Measurements from ENCODE around the gene C9orf43. TPM values are rescaled to one million over a fixed set of nuclear protein-coding genes. Genes with fewer than 3 reads are reported as not detected.

The C9orf43 gene
- total and polyA plus RNA-seq, 2 donors = 0.47 to 0.75 TPM

GRCh38 chr9:113467183-113467582 is 56.6 kb downstream of the C9orf43 start:
- over 99% methylated on average over 2 of the region's 2 CpGs for WGBS
- Histone ChIP-seq H3K4me1 (ENCODE audit: control insufficient read depth in 2 of 2, insufficient read depth in 2 of 2, low read length in 2 of 2) (peaks cover 0 to 18% of the 10 kb centered on the region in 2 donors), H3K9me3 (ENCODE audit: control insufficient read depth in 2 of 2, insufficient read depth in 1 of 2, low read length in 1 of 2) (no peaks in the 10 kb centered on the region), H3K36me3 (ENCODE audit: control insufficient read depth in 2 of 2, insufficient read depth in 2 of 2, low read length in 1 of 2) (no peaks in the 10 kb centered on the region), H3K27ac (ENCODE audit: low read depth in 1 of 2, low read length in 1 of 2) (no peak overlapping the region), H3K4me3 (ENCODE audit: low read length in 2 of 2) (no peak overlapping the region), H3K27me3 (ENCODE audit: control insufficient read depth in 2 of 2, insufficient read depth in 1 of 2, low read length in 1 of 2) (no peaks in the 10 kb centered on the region)
- DNase-seq (ENCODE audit: low read depth in 6 of 9, low spot score in 9 of 9) = no peak

- H3K4me3 ChIP-seq (ENCODE audit: low read length in 2 of 2) = no peak overlapping the region
- no peaks in the 10 kb centered on the region for H3K36me3 ChIP-seq (ENCODE audit: control insufficient read depth in 2 of 2, insufficient read depth in 2 of 2, low read length in 1 of 2)
- no peak overlapping the region for H3K27ac ChIP-seq (ENCODE audit: low read depth in 1 of 2, low read length in 1 of 2)
- H3K27me3 ChIP-seq (ENCODE audit: control insufficient read depth in 2 of 2, insufficient read depth in 1 of 2, low read length in 1 of 2) = no peaks in the 10 kb centered on the region
- WGBS = 87% methylated on average over 6 of the region's 6 CpGs
- peaks cover 0 to 12% of the 10 kb centered on the region in 2 donors for H3K4me1 ChIP-seq (ENCODE audit: control insufficient read depth in 2 of 2, insufficient read depth in 2 of 2, low read length in 2 of 2)
- DNase-seq (ENCODE audit: low read depth in 6 of 9, low spot score in 9 of 9) = no peak
- H3K9me3 ChIP-seq (ENCODE audit: control insufficient read depth in 2 of 2, insufficient read depth in 1 of 2, low read length in 1 of 2) = no peaks in the 10 kb centered on the region
Observed at GRCh38 chr9:113468716-113469448, 58.3 kb downstream of the C9orf43 start.

GRCh38 chr9:113471143-113471542 is 60.6 kb downstream of the C9orf43 start:
- H3K4me1 ChIP-seq (ENCODE audit: control insufficient read depth in 2 of 2, insufficient read depth in 2 of 2, low read length in 2 of 2) = no peaks in the 10 kb centered on the region
- no peak for DNase-seq (ENCODE audit: low read depth in 6 of 9, low spot score in 9 of 9)
- H3K27me3 ChIP-seq (ENCODE audit: control insufficient read depth in 2 of 2, insufficient read depth in 1 of 2, low read length in 1 of 2) = no peaks in the 10 kb centered on the region
- no peak overlapping the region for H3K4me3 ChIP-seq (ENCODE audit: low read length in 2 of 2)
- H3K27ac ChIP-seq (ENCODE audit: low read depth in 1 of 2, low read length in 1 of 2) = no peak overlapping the region
- WGBS = 93% methylated on average over 1 of the region's 1 CpG
- H3K36me3 ChIP-seq (ENCODE audit: control insufficient read depth in 2 of 2, insufficient read depth in 2 of 2, low read length in 1 of 2) = no peaks in the 10 kb centered on the region
- H3K9me3 ChIP-seq (ENCODE audit: control insufficient read depth in 2 of 2, insufficient read depth in 1 of 2, low read length in 1 of 2) = no peaks in the 10 kb centered on the region

DNA sequence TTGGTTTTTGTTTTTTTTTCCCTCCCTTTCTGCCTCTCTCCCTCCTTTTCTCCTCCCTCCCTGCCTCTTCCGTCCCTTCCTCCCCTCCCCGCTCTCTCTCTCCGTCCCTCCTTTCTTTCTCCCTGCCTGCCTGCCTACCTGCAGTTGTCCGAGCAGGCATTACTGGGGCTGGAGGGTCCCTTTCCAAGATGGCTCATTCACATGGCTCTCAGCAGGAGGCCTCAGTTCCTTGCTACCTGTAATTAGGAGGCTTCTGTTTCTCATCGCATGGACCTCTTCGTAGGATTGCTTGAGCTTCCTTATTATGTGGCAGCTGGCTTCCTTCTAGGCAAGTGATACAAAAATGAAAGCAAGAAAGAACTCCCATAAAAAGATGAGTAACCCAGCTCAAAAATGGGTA is 61.0 kb downstream of the C9orf43 start:
- H3K27ac ChIP-seq (ENCODE audit: low read depth in 1 of 2, low read length in 1 of 2) = no peak overlapping the region
- WGBS = 97% methylated on average over 6 of the region's 6 CpGs
- H3K4me3 ChIP-seq (ENCODE audit: low read length in 2 of 2) = no peak overlapping the region
- H3K9me3 ChIP-seq (ENCODE audit: control insufficient read depth in 2 of 2, insufficient read depth in 1 of 2, low read length in 1 of 2) = no peaks in the 10 kb centered on the region
- H3K4me1 ChIP-seq (ENCODE audit: control insufficient read depth in 2 of 2, insufficient read depth in 2 of 2, low read length in 2 of 2) = no peaks in the 10 kb centered on the region
- no peak for DNase-seq (ENCODE audit: low read depth in 6 of 9, low spot score in 9 of 9)
- peaks cover 0 to 3% of the 10 kb centered on the region in 2 donors for H3K36me3 ChIP-seq (ENCODE audit: control insufficient read depth in 2 of 2, insufficient read depth in 2 of 2, low read length in 1 of 2)
- no peaks in the 10 kb centered on the region for H3K27me3 ChIP-seq (ENCODE audit: control insufficient read depth in 2 of 2, insufficient read depth in 1 of 2, low read length in 1 of 2)

- H3K4me1 ChIP-seq (ENCODE audit: control insufficient read depth in 2 of 2, insufficient read depth in 2 of 2, low read length in 2 of 2) = no peaks in the 10 kb centered on the region
- 98% methylated on average over 5 of the region's 5 CpGs for WGBS
Observed at GRCh38 chr9:113472199-113472598, 61.7 kb downstream of the C9orf43 start.

GRCh38 chr9:113474360-113475028 is 63.9 kb downstream of the C9orf43 start:
- Histone ChIP-seq H3K27ac (ENCODE audit: low read depth in 1 of 2, low read length in 1 of 2) (no peak overlapping the region), H3K27me3 (ENCODE audit: control insufficient read depth in 2 of 2, insufficient read depth in 1 of 2, low read length in 1 of 2) (no peaks in the 10 kb centered on the region), H3K9me3 (ENCODE audit: control insufficient read depth in 2 of 2, insufficient read depth in 1 of 2, low read length in 1 of 2) (no peaks in the 10 kb centered on the region), H3K4me1 (ENCODE audit: control insufficient read depth in 2 of 2, insufficient read depth in 2 of 2, low read length in 2 of 2) (peaks cover 0 to 5% of the 10 kb centered on the region in 2 donors), H3K4me3 (ENCODE audit: low read length in 2 of 2) (no peak overlapping the region), H3K36me3 (ENCODE audit: control insufficient read depth in 2 of 2, insufficient read depth in 2 of 2, low read length in 1 of 2) (peaks cover 0 to 3% of the 10 kb centered on the region in 2 donors)
- DNase-seq (ENCODE audit: low read depth in 6 of 9, low spot score in 9 of 9) = no peak
- 91% methylated on average over 8 of the region's 8 CpGs for WGBS

More at GRCh38 chr9:113472199-113472598, 61.7 kb downstream of the C9orf43 start:
- H3K4me3 ChIP-seq (ENCODE audit: low read length in 2 of 2) = no peak overlapping the region
- no peak overlapping the region for H3K27ac ChIP-seq (ENCODE audit: low read depth in 1 of 2, low read length in 1 of 2)
- no peaks in the 10 kb centered on the region for H3K27me3 ChIP-seq (ENCODE audit: control insufficient read depth in 2 of 2, insufficient read depth in 1 of 2, low read length in 1 of 2)
- no peak for DNase-seq (ENCODE audit: low read depth in 6 of 9, low spot score in 9 of 9)
- no peaks in the 10 kb centered on the region for H3K9me3 ChIP-seq (ENCODE audit: control insufficient read depth in 2 of 2, insufficient read depth in 1 of 2, low read length in 1 of 2)
- H3K36me3 ChIP-seq (ENCODE audit: control insufficient read depth in 2 of 2, insufficient read depth in 2 of 2, low read length in 1 of 2) = peaks cover 0 to 3% of the 10 kb centered on the region in 2 donors

DNA sequence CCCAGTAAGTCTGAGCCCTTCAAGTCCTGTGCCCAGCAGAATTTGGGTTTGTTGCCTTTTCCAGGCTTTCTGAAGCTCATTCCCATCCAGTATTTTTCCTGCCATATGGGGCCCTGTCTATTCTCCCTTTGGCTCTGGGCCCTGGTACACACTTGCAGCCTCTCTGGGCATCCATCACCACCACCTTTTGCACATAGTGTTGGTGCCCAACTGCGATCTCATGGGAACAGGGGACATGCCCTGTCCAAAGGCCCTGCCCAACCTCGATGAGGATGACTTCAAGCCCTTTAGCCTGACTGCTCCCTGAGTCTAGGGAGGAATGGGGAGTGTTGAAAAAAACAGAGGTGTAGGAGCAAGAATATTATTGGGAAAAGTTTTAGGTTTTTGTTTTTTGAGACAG is 64.5 kb downstream of the C9orf43 start:
- WGBS = 98% methylated on average over 2 of the region's 2 CpGs
- no peak overlapping the region for H3K27ac ChIP-seq (ENCODE audit: low read depth in 1 of 2, low read length in 1 of 2)

GRCh38 chr9:113475992-113476391 is 65.4 kb downstream of the C9orf43 start:
- no peak for DNase-seq (ENCODE audit: low read depth in 6 of 9, low spot score in 9 of 9)
- Histone ChIP-seq H3K27me3 (ENCODE audit: control insufficient read depth in 2 of 2, insufficient read depth in 1 of 2, low read length in 1 of 2) (no peaks in the 10 kb centered on the region), H3K36me3 (ENCODE audit: control insufficient read depth in 2 of 2, insufficient read depth in 2 of 2, low read length in 1 of 2) (peaks cover 0 to 3% of the 10 kb centered on the region in 2 donors), H3K4me3 (ENCODE audit: low read length in 2 of 2) (no peak overlapping the region), H3K9me3 (ENCODE audit: control insufficient read depth in 2 of 2, insufficient read depth in 1 of 2, low read length in 1 of 2) (no peaks in the 10 kb centered on the region), H3K27ac (ENCODE audit: low read depth in 1 of 2, low read length in 1 of 2) (no peak overlapping the region), H3K4me1 (ENCODE audit: control insufficient read depth in 2 of 2, insufficient read depth in 2 of 2, low read length in 2 of 2) (peaks cover 0 to 7% of the 10 kb centered on the region in 2 donors)
- 98% methylated on average over 4 of the region's 4 CpGs for WGBS

More for the DNA sequence above, 64.5 kb downstream of the C9orf43 start:
- Histone ChIP-seq H3K27me3 (ENCODE audit: control insufficient read depth in 2 of 2, insufficient read depth in 1 of 2, low read length in 1 of 2) (no peaks in the 10 kb centered on the region), H3K4me1 (ENCODE audit: control insufficient read depth in 2 of 2, insufficient read depth in 2 of 2, low read length in 2 of 2) (peaks cover 0 to 7% of the 10 kb centered on the region in 2 donors), H3K36me3 (ENCODE audit: control insufficient read depth in 2 of 2, insufficient read depth in 2 of 2, low read length in 1 of 2) (peaks cover 0 to 3% of the 10 kb centered on the region in 2 donors), H3K4me3 (ENCODE audit: low read length in 2 of 2) (no peak overlapping the region), H3K9me3 (ENCODE audit: control insufficient read depth in 2 of 2, insufficient read depth in 1 of 2, low read length in 1 of 2) (no peaks in the 10 kb centered on the region)
- no peak for DNase-seq (ENCODE audit: low read depth in 6 of 9, low spot score in 9 of 9)

GRCh38 chr9:113476511-113476916 is 66.0 kb downstream of the C9orf43 start:
- Histone ChIP-seq H3K27me3 (ENCODE audit: control insufficient read depth in 2 of 2, insufficient read depth in 1 of 2, low read length in 1 of 2) (no peaks in the 10 kb centered on the region), H3K9me3 (ENCODE audit: control insufficient read depth in 2 of 2, insufficient read depth in 1 of 2, low read length in 1 of 2) (no peaks in the 10 kb centered on the region), H3K36me3 (ENCODE audit: control insufficient read depth in 2 of 2, insufficient read depth in 2 of 2, low read length in 1 of 2) (peaks cover 0 to 3% of the 10 kb centered on the region in 2 donors), H3K4me3 (ENCODE audit: low read length in 2 of 2) (no peak overlapping the region), H3K4me1 (ENCODE audit: control insufficient read depth in 2 of 2, insufficient read depth in 2 of 2, low read length in 2 of 2) (peaks cover 0 to 7% of the 10 kb centered on the region in 2 donors), H3K27ac (ENCODE audit: low read depth in 1 of 2, low read length in 1 of 2) (no peak overlapping the region)
- DNase-seq (ENCODE audit: low read depth in 6 of 9, low spot score in 9 of 9) = no peak
- 97% methylated on average over 4 of the region's 4 CpGs for WGBS

Measured in thymus (tissue), 11 donors.